Measurements from ENCODE around the gene GFRA1.

The GFRA1 gene

DNA sequence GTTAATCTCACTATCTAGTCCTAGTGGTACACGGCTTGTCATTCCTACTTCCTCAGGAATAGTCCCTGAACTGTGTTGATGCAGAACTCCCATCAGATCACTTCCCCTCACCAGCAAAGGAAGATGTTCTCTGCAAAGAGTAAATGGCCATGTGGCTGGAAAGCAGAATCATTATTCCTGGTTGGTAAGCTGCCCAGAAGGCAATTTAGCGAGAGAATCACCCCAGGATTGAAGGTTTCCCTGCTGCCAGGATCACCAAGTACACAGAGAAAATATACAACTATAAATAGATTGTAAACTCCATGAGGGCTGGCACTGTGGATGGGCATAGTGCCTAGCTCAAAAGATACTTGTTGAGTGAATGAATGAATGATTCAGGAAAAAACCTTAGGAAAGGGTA, 115.0 kb downstream of the GFRA1 start:
- DNase-seq (ENCODE audit: low spot score): no peak

DNA sequence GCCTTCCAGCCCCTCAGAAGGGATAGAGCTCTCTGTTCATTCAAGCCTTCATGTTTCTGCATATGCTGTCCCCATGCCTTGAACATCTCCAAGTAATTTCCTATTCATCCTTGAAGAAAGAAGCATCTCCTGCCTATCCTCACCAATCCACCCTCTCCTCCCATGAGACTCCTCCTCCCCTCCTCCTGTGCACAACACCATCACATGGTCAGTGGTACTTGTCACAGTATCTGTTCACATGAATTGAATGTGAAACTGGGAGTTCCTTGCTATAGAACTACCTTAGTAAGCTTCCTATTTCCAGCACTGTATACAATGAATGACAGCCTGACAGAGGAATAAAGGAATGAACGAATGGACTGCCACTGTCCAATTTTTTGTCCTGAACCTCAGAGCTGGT, 115.5 kb downstream of the GFRA1 start:
- no peak for DNase-seq (ENCODE audit: low spot score)

DNA sequence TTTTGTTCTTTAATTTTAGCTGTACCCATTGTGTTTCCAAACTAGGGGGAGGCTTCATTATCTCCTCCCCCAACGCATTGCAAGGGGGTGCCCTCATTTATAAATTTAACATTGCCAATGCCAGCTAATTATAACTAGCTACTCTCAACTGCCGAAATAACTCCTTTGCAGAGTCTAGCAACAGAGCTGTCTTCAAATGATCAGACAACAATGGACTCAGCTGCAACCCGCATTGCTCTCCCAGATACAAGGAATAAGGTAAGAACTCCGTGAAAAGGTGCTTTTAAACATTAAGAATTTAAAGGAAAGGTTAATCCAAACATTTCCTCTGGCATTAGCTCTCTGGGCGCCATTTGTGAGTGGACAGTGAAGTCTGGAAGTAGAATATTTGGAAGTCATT, 116.2 kb downstream of the GFRA1 start:
- no peak for DNase-seq (ENCODE audit: low spot score)

DNA sequence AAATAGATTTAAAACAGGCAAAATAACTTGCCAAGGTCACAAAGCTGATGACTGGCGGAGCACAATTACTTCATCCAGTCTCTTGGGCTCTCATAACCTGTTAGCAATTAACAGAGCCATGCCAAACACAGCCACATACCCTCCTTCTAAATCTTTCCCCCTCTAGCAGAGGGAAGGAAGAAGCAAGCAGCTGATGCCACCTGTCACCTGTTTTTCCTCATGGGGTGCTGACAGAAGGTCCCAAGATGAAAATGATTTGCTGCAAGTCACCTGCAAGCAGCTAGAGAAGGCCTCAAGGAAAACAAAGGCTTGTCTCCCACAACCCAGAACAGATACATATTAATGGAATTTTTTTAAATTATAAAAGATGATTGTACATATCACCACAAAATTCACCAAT, 117.8 kb downstream of the GFRA1 start:
- DNase-seq (ENCODE audit: low spot score): no peak

DNA sequence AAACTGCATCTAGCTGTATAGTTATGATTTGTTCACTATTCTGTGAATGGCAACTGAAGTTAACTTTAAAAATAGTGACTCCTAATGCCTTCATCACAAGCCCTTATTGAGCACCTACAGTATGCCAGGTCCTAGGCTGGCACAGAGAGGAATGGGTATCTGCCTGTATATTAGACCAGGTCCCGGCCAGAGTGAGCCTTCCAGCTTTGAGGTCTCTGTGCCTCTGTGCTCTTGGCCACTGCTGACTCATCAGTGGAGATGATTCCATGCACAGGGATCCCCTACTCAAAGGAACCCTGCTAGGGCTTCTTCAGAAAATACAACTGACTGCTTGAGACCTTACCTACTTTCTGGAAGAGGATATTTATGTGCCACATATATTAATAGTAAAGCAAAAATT, 118.4 kb downstream of the GFRA1 start:
- DNase-seq (ENCODE audit: low spot score): no peak

DNA sequence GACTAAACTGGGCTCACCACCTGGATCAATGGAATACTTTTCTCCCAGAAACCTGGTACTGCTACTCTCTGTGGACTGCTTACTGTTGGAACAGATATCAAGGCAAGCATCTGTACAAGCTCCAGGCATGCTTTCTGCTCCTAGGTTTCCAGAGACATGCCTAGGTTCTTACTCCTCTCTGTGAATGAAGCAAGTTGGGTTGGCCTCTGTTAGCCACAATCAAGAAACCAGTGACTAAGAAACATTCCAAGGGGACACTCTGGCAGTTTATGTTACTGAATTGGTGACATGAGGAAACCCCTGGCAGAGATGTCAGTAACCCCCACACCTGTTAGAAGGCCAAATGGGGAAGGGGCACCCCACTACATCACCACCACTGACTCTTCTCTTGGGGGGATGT, 121.9 kb downstream of the GFRA1 start:
- DNase-seq (ENCODE audit: low spot score): no peak

DNA sequence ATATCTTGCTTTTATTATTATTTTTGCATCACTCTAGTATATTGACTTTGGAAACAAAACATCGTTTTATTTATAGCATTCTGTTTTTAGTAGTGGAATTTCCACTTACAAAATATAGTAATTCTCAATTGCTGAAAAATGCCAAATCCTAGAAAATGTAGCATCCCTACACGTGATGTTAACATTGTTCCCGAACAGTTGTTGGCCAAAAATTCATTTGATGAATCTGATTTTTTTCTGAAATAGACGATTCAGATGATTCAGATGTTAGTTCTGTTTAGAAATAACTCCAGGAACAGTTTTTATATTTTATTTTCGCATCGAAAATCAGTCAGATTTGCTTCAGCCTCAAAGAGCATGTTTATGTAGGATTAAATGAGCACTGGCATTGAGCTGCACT, 122.4 kb downstream of the GFRA1 start:
- no peak for DNase-seq (ENCODE audit: low spot score)

DNA sequence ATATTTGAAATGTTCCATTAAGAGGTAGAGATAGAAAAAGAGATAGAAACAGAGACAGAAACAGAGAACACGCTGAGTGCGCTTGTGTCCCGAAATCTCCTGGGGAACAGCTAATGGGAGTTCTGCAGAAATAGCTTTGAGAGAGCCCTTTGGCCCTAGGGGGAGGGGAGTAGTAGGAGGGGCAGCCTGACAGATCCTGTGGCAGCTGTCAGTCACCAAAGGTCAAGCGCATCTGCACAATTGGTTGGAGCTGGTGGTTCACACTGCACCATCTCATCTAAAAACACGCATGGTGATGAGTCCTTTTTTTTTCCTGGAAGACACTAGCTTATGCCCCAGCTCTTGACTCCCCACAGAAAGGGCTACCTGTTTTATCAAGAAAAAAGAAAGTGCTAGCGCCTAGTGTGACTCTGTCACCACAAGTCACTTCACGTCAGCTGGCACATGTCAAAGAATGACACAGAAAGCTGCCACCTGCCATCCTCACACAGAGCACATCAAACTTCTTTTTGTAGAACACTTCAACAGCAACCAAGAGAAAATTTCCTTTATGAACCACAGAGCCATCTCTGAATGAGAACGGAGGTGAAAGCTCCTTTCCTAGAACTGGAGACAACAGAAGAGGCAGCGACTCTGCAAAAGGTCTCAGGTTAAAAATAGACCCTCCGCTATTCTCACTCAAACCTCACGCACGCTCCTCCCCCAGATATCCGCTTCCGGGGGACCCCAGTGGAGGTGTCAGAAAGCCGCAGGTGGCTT, 125.7 kb downstream of the GFRA1 start:
- DNase-seq (ENCODE audit: low spot score): no peak

DNA sequence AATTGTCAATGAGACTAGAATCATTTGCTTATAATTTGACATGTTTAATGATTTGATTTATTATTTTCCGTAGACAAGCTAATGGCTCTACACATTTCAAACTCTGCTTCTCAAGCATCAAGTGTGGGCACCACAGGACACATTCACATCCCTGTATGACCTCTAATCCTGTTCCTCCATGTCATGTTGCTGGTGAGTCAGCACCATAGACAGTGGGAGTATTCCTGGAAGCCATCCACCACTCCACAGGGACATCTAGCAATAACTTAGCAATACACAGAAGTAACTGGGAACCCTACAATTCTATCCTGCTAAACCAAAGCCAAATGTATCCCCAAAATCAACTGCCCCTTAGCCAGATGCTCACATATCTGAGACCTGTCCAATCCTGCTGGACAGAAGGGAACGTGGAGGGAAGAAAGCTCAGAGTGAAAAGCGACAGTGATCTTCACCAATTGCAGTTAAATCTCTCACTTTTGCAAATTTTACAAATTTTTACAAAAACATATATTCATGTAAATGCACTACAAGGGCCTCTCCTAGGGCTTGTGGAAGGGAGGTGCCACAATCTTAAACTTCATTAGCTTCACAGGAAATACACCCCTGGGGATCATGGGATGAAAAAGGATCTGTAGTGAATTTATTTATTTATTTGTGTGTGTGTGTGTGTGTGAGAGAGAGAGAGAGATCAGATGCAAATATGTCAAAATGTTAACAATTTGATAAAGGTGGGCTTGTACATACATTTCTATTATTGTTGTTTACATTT, 126.5 kb downstream of the GFRA1 start:
- DNase-seq (ENCODE audit: low spot score): no peak

DNA sequence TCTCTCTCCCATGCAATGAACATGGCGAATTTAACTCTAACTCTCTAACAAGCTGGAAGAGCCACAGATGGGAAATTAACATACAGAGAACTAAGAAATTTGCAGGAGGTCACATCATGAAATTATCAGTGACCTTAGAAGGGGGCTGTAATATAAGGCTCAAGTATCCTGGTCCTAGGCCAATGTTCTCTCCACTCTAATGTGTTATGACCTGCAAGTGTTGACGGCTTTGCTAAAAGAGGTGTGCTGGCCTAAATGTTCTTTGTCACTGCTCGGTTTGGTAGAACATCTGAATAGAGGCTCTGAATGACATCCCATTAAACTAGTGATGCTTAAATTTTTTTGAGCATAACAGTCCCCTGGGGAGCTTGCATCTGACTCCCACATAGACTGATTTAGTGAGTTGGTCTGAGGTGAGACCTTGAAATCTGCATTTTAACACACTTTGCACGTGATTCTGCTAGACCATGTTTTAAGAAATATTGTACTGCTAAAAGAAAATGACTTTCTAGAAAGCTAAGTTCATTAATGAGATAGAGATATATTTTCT, 129.3 kb downstream of the GFRA1 start:
- no peak for DNase-seq (ENCODE audit: low spot score)

DNA sequence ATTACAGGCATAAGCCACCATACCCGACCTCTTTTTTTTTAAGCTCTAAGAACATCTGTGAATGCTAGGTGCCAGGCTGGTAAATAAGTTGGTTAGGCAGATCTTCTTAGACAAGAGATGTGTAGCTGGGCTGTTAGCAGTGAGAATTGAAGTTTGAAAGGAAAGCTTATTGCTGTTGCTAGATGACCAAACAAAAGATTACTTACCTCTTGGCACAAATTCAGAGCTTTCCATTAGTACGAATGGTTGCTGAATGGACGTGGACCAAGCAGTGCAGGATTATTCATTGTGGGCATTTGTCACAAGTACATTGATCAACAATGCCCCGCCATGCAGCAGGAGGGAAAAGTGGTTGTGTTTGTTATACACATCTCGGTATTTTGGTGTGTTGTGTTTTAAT, 131.2 kb downstream of the GFRA1 start:
- no peak for DNase-seq (ENCODE audit: low spot score)

DNA sequence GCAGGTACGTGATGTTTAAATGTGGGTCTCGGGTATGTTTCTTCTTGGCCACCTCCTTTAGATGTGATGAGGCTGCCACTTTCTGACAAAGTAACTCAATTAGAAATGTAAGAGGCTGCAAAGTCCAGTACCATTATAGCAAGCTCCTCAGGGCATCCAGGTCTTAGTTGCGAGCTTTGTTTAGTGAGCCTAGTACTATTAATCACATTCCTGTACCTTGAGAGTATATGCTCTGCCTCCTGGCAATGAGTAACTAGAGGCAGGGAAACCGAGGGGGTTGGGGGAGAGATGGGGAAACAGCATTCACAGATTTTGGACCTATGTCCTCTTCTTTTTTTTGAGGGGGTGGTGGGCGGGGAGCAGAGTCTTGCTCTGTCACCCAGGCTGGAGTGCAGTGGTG, 131.8 kb downstream of the GFRA1 start:
- DNase-seq (ENCODE audit: low spot score): no peak

DNA sequence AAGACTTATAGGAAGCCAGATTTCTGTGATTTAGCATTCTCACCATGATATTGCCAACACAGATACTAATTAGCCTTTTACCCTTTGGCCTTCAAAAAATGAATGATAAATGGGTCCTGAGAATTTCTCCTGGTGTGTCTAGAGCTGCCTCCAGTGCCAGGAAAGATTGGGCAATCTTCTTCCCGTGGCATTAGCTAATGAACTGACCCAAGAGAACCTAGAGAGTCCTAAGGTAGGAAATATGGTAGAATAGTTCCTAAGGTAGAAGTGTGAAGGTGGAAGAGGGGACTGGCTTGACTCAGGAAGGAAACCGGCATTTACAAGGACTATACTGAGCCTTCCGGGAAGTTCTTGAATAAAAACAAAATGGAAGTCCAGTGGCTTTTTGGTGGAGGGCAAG, 133.1 kb downstream of the GFRA1 start:
- DNase-seq (ENCODE audit: low spot score): no peak

DNA sequence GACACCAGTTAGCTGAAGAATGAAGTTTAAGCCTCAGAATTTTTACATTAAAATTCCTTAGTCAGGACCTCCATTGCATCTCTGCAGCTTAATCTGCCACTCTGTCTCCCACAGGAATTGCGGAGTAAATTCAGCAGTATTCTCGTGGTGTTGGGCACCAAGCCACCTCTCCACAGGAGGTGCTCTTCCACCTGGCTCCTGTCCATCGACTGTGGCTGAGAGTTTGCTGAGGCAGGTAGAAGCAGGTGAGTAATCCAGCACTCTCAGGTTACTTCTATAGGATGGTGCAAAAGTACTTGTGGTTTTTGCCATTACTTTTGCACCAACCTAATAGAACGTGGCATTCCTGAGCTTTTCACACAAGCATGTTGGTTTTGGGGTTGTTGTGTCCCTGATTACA, 134.1 kb downstream of the GFRA1 start:
- no peak for DNase-seq (ENCODE audit: low spot score)

DNA sequence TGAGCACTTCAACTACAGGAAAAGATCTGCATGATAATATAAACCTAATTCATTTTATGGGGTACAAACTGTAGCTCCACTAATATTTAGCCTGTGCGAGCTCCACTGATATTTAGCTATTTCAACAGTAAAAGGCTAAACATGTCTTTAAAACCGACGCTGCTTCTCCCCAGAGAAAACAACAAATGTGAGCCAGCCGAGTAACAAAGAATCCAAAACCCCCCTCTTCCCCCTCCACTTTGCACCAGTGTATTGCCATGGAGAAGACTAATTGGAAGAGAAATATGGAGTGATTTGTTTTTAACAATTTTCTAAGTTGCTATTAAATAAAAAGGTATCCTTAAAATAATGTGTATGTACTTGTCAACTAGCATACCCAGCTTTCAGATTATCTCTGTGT, 136.7 kb downstream of the GFRA1 start:
- DNase-seq (ENCODE audit: low spot score): no peak

DNA sequence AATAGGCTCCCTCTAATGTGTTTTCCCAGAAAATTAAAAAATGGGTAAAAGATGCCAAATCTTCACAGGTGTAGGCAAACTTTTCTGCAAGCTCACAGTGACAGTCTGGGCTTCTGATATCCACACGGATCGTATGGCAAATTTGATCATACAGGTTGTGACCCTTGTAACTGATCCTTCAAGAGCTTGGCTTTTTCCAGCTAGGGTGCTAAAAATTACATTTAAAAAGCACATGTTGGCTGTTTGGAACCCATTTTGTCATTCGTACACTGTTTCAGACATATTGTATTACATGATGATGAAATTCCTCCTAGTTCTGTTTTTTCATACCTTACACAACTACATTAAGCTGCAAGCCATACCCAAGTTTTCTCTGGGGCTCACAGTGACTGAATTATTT, 138.7 kb downstream of the GFRA1 start:
- DNase-seq (ENCODE audit: low spot score): no peak

DNA sequence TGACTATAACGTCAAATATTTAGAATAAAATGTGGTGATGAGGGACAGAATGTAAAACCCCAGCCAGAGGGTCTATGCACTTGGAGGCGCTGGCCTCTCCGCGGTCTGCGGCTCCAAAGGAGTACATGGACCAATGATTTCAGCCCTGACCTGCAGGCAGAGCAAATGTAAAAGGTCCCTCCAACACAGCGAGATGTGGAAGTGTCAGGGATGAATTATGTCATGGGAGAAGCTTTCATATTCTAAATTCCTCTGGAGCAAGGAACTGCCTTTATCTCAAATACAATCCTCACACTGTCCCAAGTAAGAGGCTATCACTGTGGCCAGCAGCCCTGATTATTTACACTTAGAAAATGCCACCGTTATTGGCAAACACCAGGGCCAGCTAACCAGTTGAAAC, 139.4 kb downstream of the GFRA1 start:
- no peak for DNase-seq (ENCODE audit: low spot score)

DNA sequence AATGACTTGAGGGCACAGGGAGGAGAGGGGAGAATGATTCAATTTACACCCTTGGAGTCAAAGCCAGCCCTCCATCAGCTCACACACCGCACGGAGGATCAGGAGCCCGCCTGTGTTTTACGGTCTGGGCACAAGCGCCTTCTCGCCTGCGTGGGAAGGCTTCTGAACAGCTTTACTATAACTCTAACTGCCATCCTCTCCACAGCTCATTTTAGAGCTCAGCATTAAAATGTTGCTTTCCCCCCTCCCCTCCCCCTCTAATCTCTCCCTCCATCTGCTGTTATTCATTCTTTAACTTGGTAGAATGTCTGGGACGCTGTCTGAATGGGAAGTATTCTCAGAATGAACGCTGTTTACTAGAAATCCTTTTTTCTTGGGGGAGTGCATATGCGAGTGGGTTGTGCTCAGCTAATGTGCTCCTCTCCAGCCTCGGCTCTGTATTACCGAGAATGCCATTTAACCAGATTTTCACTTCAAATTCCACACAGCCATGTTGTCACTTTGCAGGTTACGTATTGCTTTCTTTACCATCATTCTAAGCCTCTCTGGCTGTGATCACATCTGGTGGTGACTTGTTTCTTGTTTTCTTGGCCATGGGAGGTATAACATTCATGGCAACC, 140.1 kb downstream of the GFRA1 start:
- DNase-seq (ENCODE audit: low spot score): no peak

DNA sequence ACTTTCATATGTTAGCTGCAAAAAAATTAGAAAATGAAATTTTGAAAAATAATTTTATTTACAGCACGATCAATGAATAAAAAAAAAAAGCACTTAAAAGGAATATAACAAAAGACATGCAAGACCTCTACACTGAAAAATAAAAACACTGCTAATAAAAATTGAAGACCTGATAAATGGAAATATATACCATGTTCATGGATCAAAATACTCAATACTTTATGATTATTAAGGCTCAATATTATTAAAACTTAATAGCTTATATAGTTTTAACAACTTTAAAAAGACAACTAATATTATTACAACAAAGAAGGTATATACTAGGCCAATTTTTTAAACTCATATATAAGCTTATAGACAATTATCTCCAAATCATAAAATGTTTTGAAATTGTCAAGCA, 143.0 kb downstream of the GFRA1 start:
- no peak for DNase-seq (ENCODE audit: low spot score)

DNA sequence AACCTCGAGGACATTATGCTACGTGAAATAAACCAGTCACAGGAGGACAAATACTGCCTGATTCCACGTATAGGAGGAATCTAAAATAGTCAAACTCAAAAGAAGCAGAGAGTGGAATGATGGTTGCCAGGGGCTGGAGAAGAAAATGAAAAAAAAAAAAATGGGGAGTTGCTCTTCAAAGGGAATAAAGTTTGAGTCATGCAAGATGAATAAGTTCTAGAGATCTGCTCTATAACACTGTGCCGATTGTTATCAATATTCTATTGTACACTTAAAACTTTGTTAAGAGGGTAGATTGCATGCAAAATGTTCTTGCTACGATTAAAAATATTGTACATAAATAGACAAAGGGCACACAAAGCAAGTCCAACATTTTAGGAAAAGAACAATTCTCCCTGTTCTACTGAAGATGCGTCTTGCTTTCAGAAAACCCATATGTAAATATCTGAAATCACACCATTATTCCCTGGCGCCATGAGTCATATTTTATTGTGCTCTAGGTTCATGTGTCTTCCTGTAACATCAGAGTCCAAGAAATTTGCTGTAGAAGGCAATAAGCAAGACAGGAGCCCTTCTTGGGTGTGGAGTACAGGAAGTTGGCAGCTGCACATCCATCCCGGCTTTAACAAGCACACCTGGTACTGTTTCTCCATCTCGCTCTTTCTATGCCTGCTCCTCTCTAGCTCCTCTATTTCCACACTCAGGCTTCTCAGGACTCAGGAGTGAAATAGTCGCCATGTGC, 145.9 kb downstream of the GFRA1 start:
- no peak for DNase-seq (ENCODE audit: low spot score)

DNA sequence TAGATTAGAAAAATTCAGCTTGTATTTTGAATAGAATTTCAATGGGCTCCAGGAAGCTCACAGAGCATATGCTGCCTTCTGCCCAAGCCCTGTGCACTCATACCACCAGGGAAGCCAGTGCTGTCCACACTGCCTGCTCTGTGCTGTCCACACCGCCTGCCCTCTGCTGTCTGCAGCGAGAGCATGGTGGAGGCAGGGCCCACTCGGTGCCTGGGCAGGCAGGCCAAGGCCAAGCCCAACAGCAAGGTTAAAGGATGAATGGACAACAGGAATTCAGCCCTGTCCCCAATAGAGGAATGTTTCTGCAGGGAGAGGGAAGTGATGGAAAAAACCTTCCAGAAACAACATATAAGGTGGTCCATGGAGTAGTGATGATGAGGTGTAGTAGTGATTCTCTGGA, 146.8 kb downstream of the GFRA1 start:
- no peak for DNase-seq (ENCODE audit: low spot score)

DNA sequence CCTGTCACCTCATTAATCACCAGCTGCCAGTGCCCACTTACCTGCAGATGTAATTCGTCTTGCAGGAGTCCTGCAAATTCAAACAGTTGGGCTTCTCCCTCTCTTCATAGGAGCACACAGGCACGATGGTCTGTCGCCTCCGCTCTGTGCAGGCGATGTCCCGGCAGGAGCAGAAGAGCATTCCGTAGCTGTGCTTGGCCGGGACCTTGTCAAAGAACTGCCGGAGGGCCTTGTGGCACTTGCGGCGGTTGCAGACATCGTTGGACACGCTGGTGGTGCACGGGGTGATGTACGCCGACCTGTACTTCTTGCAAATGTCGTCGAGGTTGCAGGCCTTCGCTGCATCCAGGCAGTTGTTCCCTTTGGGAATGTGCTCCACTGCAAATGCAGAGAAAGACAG, 147.8 kb downstream of the GFRA1 start:
- DNase-seq (ENCODE audit: low spot score): no peak
